Ishikawa (cell line): ENCODE measurements around the gene FAM53B.

Experiments
- CEBPB ChIP-seq: IDR thresholded peaks from 2 replicates; pipeline ENCODE4 v1.6.1; 2012
- EGR1 ChIP-seq: IDR thresholded peaks from 2 replicates; pipeline ENCODE4 v1.6.1; 2012
- EP300 ChIP-seq: IDR thresholded peaks from 2 replicates; pipeline ENCODE4 v1.6.1; 2012; ENCODE audit warnings: borderline replicate concordance
- NFIC ChIP-seq: IDR thresholded peaks from 2 replicates; pipeline ENCODE4 v1.6.1; 2012
- RAD21 ChIP-seq: IDR thresholded peaks from 2 replicates; pipeline ENCODE4 v1.6.1; 2012; ENCODE audit warnings: low read depth
- TAF1 ChIP-seq: IDR thresholded peaks from 2 replicates; pipeline ENCODE4 v1.6.1; 2012; ENCODE audit warnings: low read depth, mild to moderate bottlenecking
- TCF12 ChIP-seq: IDR thresholded peaks from 2 replicates; pipeline ENCODE4 v1.6.1; 2012; ENCODE audit warnings: low read depth
- TEAD4 ChIP-seq: IDR thresholded peaks from 2 replicates; pipeline ENCODE4 v1.6.1; 2012
- YY1 ChIP-seq: IDR thresholded peaks from 2 replicates; pipeline ENCODE4 v1.6.1; 2012; ENCODE audit warnings: low read depth
- ZBTB7A ChIP-seq: IDR thresholded peaks from 2 replicates; pipeline ENCODE4 v1.6.1; 2012; ENCODE audit warnings: low read depth
- TF ChIP-seq, protein P1 (sequence below): IDR thresholded peaks from 2 replicates; pipeline ENCODE4 v1.6.1; 2012
- TF ChIP-seq, protein P2 (sequence below): IDR thresholded peaks from 2 replicates; pipeline ENCODE4 v1.6.1; 2012; ENCODE audit warnings: low read depth, mild to moderate bottlenecking

DNA sequence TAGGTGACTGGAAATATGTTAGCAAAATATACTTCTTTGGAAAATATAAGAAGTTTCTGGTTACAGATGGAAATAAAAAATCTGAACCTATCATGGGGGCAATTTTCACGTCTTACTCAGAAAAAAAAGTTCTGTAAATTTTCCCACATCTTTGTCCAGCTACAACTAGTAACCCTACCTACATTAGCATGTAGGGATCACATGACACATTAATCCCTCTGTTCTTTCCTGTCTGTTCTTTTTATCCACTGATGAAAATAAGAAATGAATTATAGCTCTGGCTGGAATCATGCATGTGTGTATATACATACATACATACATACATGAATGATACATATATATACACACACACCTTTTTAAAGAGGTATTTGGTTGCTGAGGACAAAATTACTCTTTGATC lies 3.6 kb upstream of the FAM53B start:
- no peak for TF ChIP-seq RAD21
- no peak for TF ChIP-seq CEBPB
- TF ChIP-seq TEAD4 = no peak
- no peak for TF ChIP-seq EGR1
- TF ChIP-seq TCF12 = no peak
- TF ChIP-seq YY1 = no peak
- TF ChIP-seq TAF1 = no peak
- no peak for TF ChIP-seq EP300
- TF ChIP-seq, protein P1, sequence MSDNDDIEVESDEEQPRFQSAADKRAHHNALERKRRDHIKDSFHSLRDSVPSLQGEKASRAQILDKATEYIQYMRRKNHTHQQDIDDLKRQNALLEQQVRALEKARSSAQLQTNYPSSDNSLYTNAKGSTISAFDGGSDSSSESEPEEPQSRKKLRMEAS = no peak
- no peak for TF ChIP-seq NFIC
- TF ChIP-seq, protein P2, sequence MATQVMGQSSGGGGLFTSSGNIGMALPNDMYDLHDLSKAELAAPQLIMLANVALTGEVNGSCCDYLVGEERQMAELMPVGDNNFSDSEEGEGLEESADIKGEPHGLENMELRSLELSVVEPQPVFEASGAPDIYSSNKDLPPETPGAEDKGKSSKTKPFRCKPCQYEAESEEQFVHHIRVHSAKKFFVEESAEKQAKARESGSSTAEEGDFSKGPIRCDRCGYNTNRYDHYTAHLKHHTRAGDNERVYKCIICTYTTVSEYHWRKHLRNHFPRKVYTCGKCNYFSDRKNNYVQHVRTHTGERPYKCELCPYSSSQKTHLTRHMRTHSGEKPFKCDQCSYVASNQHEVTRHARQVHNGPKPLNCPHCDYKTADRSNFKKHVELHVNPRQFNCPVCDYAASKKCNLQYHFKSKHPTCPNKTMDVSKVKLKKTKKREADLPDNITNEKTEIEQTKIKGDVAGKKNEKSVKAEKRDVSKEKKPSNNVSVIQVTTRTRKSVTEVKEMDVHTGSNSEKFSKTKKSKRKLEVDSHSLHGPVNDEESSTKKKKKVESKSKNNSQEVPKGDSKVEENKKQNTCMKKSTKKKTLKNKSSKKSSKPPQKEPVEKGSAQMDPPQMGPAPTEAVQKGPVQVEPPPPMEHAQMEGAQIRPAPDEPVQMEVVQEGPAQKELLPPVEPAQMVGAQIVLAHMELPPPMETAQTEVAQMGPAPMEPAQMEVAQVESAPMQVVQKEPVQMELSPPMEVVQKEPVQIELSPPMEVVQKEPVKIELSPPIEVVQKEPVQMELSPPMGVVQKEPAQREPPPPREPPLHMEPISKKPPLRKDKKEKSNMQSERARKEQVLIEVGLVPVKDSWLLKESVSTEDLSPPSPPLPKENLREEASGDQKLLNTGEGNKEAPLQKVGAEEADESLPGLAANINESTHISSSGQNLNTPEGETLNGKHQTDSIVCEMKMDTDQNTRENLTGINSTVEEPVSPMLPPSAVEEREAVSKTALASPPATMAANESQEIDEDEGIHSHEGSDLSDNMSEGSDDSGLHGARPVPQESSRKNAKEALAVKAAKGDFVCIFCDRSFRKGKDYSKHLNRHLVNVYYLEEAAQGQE = no peak
- no peak for TF ChIP-seq ZBTB7A
